Measurements from ENCODE around the gene KLF15.

Gene KLF15

GRCh38 chr3:126348308-126348920, 8.8 kb downstream of the KLF15 start:
- H3K9ac ChIP-seq (ENCODE audit: low read depth in 1 of 2, low read length in 2 of 2), result no peak overlapping the region
- no peaks in the 10 kb centered on the region for H3K27me3 ChIP-seq (ENCODE audit: control insufficient read depth in 2 of 2, insufficient read depth in 2 of 2, low read length in 2 of 2)
- H3K4me1 ChIP-seq (ENCODE audit: control insufficient read depth in 2 of 2, insufficient read depth in 2 of 2, low read length in 2 of 2), result no peaks in the 10 kb centered on the region
- no peaks in the 10 kb centered on the region for H3K36me3 ChIP-seq (ENCODE audit: control insufficient read depth in 2 of 2, insufficient read depth in 2 of 2, low read length in 2 of 2)
- no peak overlapping the region for H3K27ac ChIP-seq (ENCODE audit: low read depth in 2 of 2, low read length in 2 of 2)
- no peak overlapping the region for H3K4me3 ChIP-seq (ENCODE audit: low read length in 2 of 2)
- no peaks in the 10 kb centered on the region for H3K9me3 ChIP-seq (ENCODE audit: control insufficient read depth in 2 of 2, low read length in 2 of 2)

GRCh38 chr3:126347543-126348161, 9.6 kb downstream of the KLF15 start:
- H3K9ac ChIP-seq (ENCODE audit: low read depth in 1 of 2, low read length in 2 of 2), result no peak overlapping the region
- H3K36me3 ChIP-seq (ENCODE audit: control insufficient read depth in 2 of 2, insufficient read depth in 2 of 2, low read length in 2 of 2), result no peaks in the 10 kb centered on the region
- H3K4me1 ChIP-seq (ENCODE audit: control insufficient read depth in 2 of 2, insufficient read depth in 2 of 2, low read length in 2 of 2), result no peaks in the 10 kb centered on the region
- H3K27me3 ChIP-seq (ENCODE audit: control insufficient read depth in 2 of 2, insufficient read depth in 2 of 2, low read length in 2 of 2), result no peaks in the 10 kb centered on the region
- H3K4me3 ChIP-seq (ENCODE audit: low read length in 2 of 2), result no peak overlapping the region
- no peaks in the 10 kb centered on the region for H3K9me3 ChIP-seq (ENCODE audit: control insufficient read depth in 2 of 2, low read length in 2 of 2)
- H3K27ac ChIP-seq (ENCODE audit: low read depth in 2 of 2, low read length in 2 of 2), result no peak overlapping the region

GRCh38 chr3:126346466-126346865, 10.7 kb downstream of the KLF15 start:
- Histone ChIP-seq H3K4me3 (ENCODE audit: low read length in 2 of 2) (no peak overlapping the region), H3K27me3 (ENCODE audit: control insufficient read depth in 2 of 2, insufficient read depth in 2 of 2, low read length in 2 of 2) (no peaks in the 10 kb centered on the region), H3K9me3 (ENCODE audit: control insufficient read depth in 2 of 2, low read length in 2 of 2) (no peaks in the 10 kb centered on the region), H3K27ac (ENCODE audit: low read depth in 2 of 2, low read length in 2 of 2) (no peak overlapping the region), H3K9ac (ENCODE audit: low read depth in 1 of 2, low read length in 2 of 2) (no peak overlapping the region), H3K4me1 (ENCODE audit: control insufficient read depth in 2 of 2, insufficient read depth in 2 of 2, low read length in 2 of 2) (no peaks in the 10 kb centered on the region), H3K36me3 (ENCODE audit: control insufficient read depth in 2 of 2, insufficient read depth in 2 of 2, low read length in 2 of 2) (no peaks in the 10 kb centered on the region)

- Histone ChIP-seq H3K4me1 (ENCODE audit: control insufficient read depth in 2 of 2, insufficient read depth in 2 of 2, low read length in 2 of 2) (no peaks in the 10 kb centered on the region), H3K27me3 (ENCODE audit: control insufficient read depth in 2 of 2, insufficient read depth in 2 of 2, low read length in 2 of 2) (no peaks in the 10 kb centered on the region), H3K36me3 (ENCODE audit: control insufficient read depth in 2 of 2, insufficient read depth in 2 of 2, low read length in 2 of 2) (no peaks in the 10 kb centered on the region), H3K27ac (ENCODE audit: low read depth in 2 of 2, low read length in 2 of 2) (no peak overlapping the region), H3K4me3 (ENCODE audit: low read length in 2 of 2) (no peak overlapping the region), H3K9ac (ENCODE audit: low read depth in 1 of 2, low read length in 2 of 2) (no peak overlapping the region), H3K9me3 (ENCODE audit: control insufficient read depth in 2 of 2, low read length in 2 of 2) (no peaks in the 10 kb centered on the region)
These were observed 11.4 kb downstream of the KLF15 start for GRCh38 chr3:126345641-126346460.

GRCh38 chr3:126345231-126345630, 12.0 kb downstream of the KLF15 start:
- H3K36me3 ChIP-seq (ENCODE audit: control insufficient read depth in 2 of 2, insufficient read depth in 2 of 2, low read length in 2 of 2), result no peaks in the 10 kb centered on the region
- H3K4me1 ChIP-seq (ENCODE audit: control insufficient read depth in 2 of 2, insufficient read depth in 2 of 2, low read length in 2 of 2), result no peaks in the 10 kb centered on the region

GRCh38 chr3:126344380-126345041, 12.7 kb downstream of the KLF15 start:
- no peaks in the 10 kb centered on the region for H3K4me1 ChIP-seq (ENCODE audit: control insufficient read depth in 2 of 2, insufficient read depth in 2 of 2, low read length in 2 of 2)
- H3K27me3 ChIP-seq (ENCODE audit: control insufficient read depth in 2 of 2, insufficient read depth in 2 of 2, low read length in 2 of 2), result no peaks in the 10 kb centered on the region
- no peak overlapping the region for H3K27ac ChIP-seq (ENCODE audit: low read depth in 2 of 2, low read length in 2 of 2)
- H3K36me3 ChIP-seq (ENCODE audit: control insufficient read depth in 2 of 2, insufficient read depth in 2 of 2, low read length in 2 of 2), result no peaks in the 10 kb centered on the region
- no peak overlapping the region for H3K9ac ChIP-seq (ENCODE audit: low read depth in 1 of 2, low read length in 2 of 2)
- H3K4me3 ChIP-seq (ENCODE audit: low read length in 2 of 2), result no peak overlapping the region
- no peaks in the 10 kb centered on the region for H3K9me3 ChIP-seq (ENCODE audit: control insufficient read depth in 2 of 2, low read length in 2 of 2)

More at GRCh38 chr3:126345231-126345630, 12.0 kb downstream of the KLF15 start:
- Histone ChIP-seq H3K27me3 (ENCODE audit: control insufficient read depth in 2 of 2, insufficient read depth in 2 of 2, low read length in 2 of 2) (no peaks in the 10 kb centered on the region), H3K9me3 (ENCODE audit: control insufficient read depth in 2 of 2, low read length in 2 of 2) (no peaks in the 10 kb centered on the region), H3K9ac (ENCODE audit: low read depth in 1 of 2, low read length in 2 of 2) (no peak overlapping the region), H3K4me3 (ENCODE audit: low read length in 2 of 2) (no peak overlapping the region), H3K27ac (ENCODE audit: low read depth in 2 of 2, low read length in 2 of 2) (no peak overlapping the region)

GRCh38 chr3:126343649-126344035, 13.6 kb downstream of the KLF15 start:
- Histone ChIP-seq H3K9ac (ENCODE audit: low read depth in 1 of 2, low read length in 2 of 2) (no peak overlapping the region), H3K4me3 (ENCODE audit: low read length in 2 of 2) (no peak overlapping the region), H3K27ac (ENCODE audit: low read depth in 2 of 2, low read length in 2 of 2) (no peak overlapping the region), H3K36me3 (ENCODE audit: control insufficient read depth in 2 of 2, insufficient read depth in 2 of 2, low read length in 2 of 2) (no peaks in the 10 kb centered on the region), H3K4me1 (ENCODE audit: control insufficient read depth in 2 of 2, insufficient read depth in 2 of 2, low read length in 2 of 2) (no peaks in the 10 kb centered on the region), H3K9me3 (ENCODE audit: control insufficient read depth in 2 of 2, low read length in 2 of 2) (no peaks in the 10 kb centered on the region), H3K27me3 (ENCODE audit: control insufficient read depth in 2 of 2, insufficient read depth in 2 of 2, low read length in 2 of 2) (no peaks in the 10 kb centered on the region)

GRCh38 chr3:126342991-126343648, 14.1 kb downstream of the KLF15 start:
- Histone ChIP-seq H3K4me3 (ENCODE audit: low read length in 2 of 2) (no peak overlapping the region), H3K4me1 (ENCODE audit: control insufficient read depth in 2 of 2, insufficient read depth in 2 of 2, low read length in 2 of 2) (no peaks in the 10 kb centered on the region), H3K27me3 (ENCODE audit: control insufficient read depth in 2 of 2, insufficient read depth in 2 of 2, low read length in 2 of 2) (no peaks in the 10 kb centered on the region), H3K36me3 (ENCODE audit: control insufficient read depth in 2 of 2, insufficient read depth in 2 of 2, low read length in 2 of 2) (no peaks in the 10 kb centered on the region), H3K9me3 (ENCODE audit: control insufficient read depth in 2 of 2, low read length in 2 of 2) (no peaks in the 10 kb centered on the region), H3K27ac (ENCODE audit: low read depth in 2 of 2, low read length in 2 of 2) (no peak overlapping the region), H3K9ac (ENCODE audit: low read depth in 1 of 2, low read length in 2 of 2) (no peak overlapping the region)

GRCh38 chr3:126342211-126342610, 15.0 kb downstream of the KLF15 start:
- Histone ChIP-seq H3K9me3 (ENCODE audit: control insufficient read depth in 2 of 2, low read length in 2 of 2) (no peaks in the 10 kb centered on the region), H3K27me3 (ENCODE audit: control insufficient read depth in 2 of 2, insufficient read depth in 2 of 2, low read length in 2 of 2) (no peaks in the 10 kb centered on the region), H3K9ac (ENCODE audit: low read depth in 1 of 2, low read length in 2 of 2) (no peak overlapping the region), H3K36me3 (ENCODE audit: control insufficient read depth in 2 of 2, insufficient read depth in 2 of 2, low read length in 2 of 2) (no peaks in the 10 kb centered on the region), H3K4me3 (ENCODE audit: low read length in 2 of 2) (no peak overlapping the region), H3K27ac (ENCODE audit: low read depth in 2 of 2, low read length in 2 of 2) (no peak overlapping the region), H3K4me1 (ENCODE audit: control insufficient read depth in 2 of 2, insufficient read depth in 2 of 2, low read length in 2 of 2) (no peaks in the 10 kb centered on the region)

Data from mucosa of rectum (tissue), 2 donors.